NB4 (cell line): ENCODE data around the gene LRIT2.

ENCODE experiments used
- DNase-seq: peaks from one replicate; pipeline ENCODE4 v3.0.0; 2010; ENCODE audit warnings: low read depth
- H3K4me3 ChIP-seq: one replicate; pipeline ENCODE4 v1.5.1; 2011; ENCODE audit warnings: mild to moderate bottlenecking, low read depth, low read length, moderate library complexity
- CTCF ChIP-seq: IDR thresholded peaks from one replicate; pipeline ENCODE4 v1.5.1; 2012; ENCODE audit warnings: low read depth, low read length
- MAX ChIP-seq: IDR thresholded peaks from 2 replicates; pipeline ENCODE4 v1.6.1; 2011; ENCODE audit warnings: low read depth, low read length
- MYC ChIP-seq: IDR thresholded peaks from 2 replicates; pipeline ENCODE4 v1.6.1; 2011; ENCODE audit warnings: low read depth, low read length
- POLR2A ChIP-seq: IDR thresholded peaks from 2 replicates; pipeline ENCODE4 v1.6.1; 2011; ENCODE audit warnings: mild to moderate bottlenecking; ENCODE audit not compliant: insufficient read length; ENCODE audit errors: extremely low read depth

LRIT2 gene

GRCh38 chr10:84197643-84198042, 27.7 kb downstream of the LRIT2 start:
- DNase-seq = no peak
- H3K4me3 ChIP-seq = no peak overlapping the region
- TF ChIP-seq CTCF (no peak), POLR2A (no peak), MYC (no peak), MAX (no peak)

GRCh38 chr10:84196941-84197340, 28.4 kb downstream of the LRIT2 start:
- no peak overlapping the region for H3K4me3 ChIP-seq
- no peak for TF ChIP-seq POLR2A
- no peak for TF ChIP-seq MYC
- TF ChIP-seq CTCF = no peak
- no peak for TF ChIP-seq MAX
- DNase-seq = no peak

GRCh38 chr10:84196083-84196482, 29.3 kb downstream of the LRIT2 start:
- DNase-seq = peak; percentile 44
- no peak overlapping the region for H3K4me3 ChIP-seq
- TF ChIP-seq POLR2A (no peak), MAX (no peak), MYC (no peak), CTCF (no peak)

- TF ChIP-seq MYC (no peak), CTCF (no peak), POLR2A (no peak), MAX (no peak)
- no peak overlapping the region for H3K4me3 ChIP-seq
- DNase-seq = no peak
Measured at GRCh38 chr10:84195044-84195830, 30.1 kb downstream of the LRIT2 start.

- DNase-seq = peak; percentile 61
- peak within 1 kb of the TSS; percentile 34 for H3K4me3 ChIP-seq
- TF ChIP-seq MYC (no peak), MAX (no peak), CTCF (no peak)
Measured at GRCh38 chr10:84194424-84195043, 30.8 kb downstream of the LRIT2 start, which contains the start of gene CDHR1. CDHR1 (plus strand) TSS chr10:84194537; CDS start chr10:84194761, 224 bp downstream.
